Left colon (tissue), 2 donors: ENCODE measurements around the gene PPFIA2. TPM values are rescaled to one million over a fixed set of nuclear protein-coding genes. Genes with fewer than 3 reads are reported as not detected.

Experiments
- ATAC-seq: fragments of 200-7000 bp; cut with Tn5 transposase; one replicate; pipeline ENCODE4 v1.9.1; 2020; ENCODE audit warnings: mild to moderate bottlenecking, moderate library complexity
- DNase-seq, 2 donors: peaks; one replicate each; pipeline ENCODE4 v3.0.0-alpha.2; 2020
- intact Hi-C, 2 donors: fragments of 100-400 bp; cut with DNase I in 1 of 2; cut with micrococcal nuclease in 1 of 2; formaldehyde crosslinking; loops; one replicate each; pipeline versions ENCODE4 v1.11.2 to v1.14.0; 2022; cut with DNase I, micrococcal nuclease
- long read RNA-seq: library from polyadenylated mRNA; unstranded; transcript quantifications from one replicate; pipeline ENCODE4 v2.0.0, GENCODE V29; 2021
- total RNA-seq, 2 donors: library from RNA; stranded (reverse); fragmentation: NEBNext Ultra II Directional; extraction: Animal tissue kit (Norgen Biotek cat#: 25700); gene quantifications; one replicate each; pipeline ENCODE4 v1.2.1, GENCODE V29; 2021
- donor health status: DM: no; HTN: no; CAD: no.
- donor health status: DM: yes; HTN: yes; CAD: no.

Gene PPFIA2
- 1 to 10 TPM; 1.1 to 2.2 TPM for total RNA-seq
- long read RNA-seq, result 0 reads

GRCh38 chr12:81759190-81760051 lies at the start of gene PPFIA2:
TSS of gene PPFIA2 (minus strand) at chr12:81759350.
- intact Hi-C loops, result no loop called here
- DNase-seq, result peak; percentile 4 to 30
- ATAC-seq, result no peak

- intact Hi-C loops, result no loop called here
- no peak for DNase-seq
- no peak for ATAC-seq
Observed at GRCh38 chr12:81800298-81801148, 41.4 kb upstream of the PPFIA2 start.

- ATAC-seq, result no peak
- intact Hi-C loops, result no loop called here
Observed at GRCh38 chr12:81798294-81798693, 39.1 kb upstream of the PPFIA2 start.

GRCh38 chr12:81797100-81797499 lies 38.0 kb upstream of the PPFIA2 start:
- intact Hi-C loops, result no loop called here
- DNase-seq (no peak), ATAC-seq (no peak)

More at GRCh38 chr12:81798294-81798693, 39.1 kb upstream of the PPFIA2 start:
- no peak for DNase-seq

GRCh38 chr12:81792666-81793065 lies 33.5 kb upstream of the PPFIA2 start:
- ATAC-seq (no peak), DNase-seq (no peak)
- intact Hi-C loops, result no loop called here

DNA sequence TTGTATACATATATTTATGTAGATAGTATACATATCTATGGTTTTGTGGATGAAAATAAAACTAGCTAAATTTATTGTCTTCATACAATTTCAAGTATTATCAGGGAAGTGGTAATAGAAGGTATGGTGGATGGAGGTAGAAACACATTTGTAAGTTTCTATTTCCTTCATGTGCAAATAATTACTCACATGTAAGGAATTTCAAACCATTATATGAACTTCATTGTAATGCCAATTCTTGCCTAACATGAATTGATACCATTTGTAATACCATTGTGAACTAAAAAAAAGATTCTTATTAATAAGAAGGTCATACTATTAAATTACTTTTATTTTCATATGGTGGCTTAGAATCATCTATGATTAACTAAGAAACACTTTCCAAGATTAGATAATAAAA lies 20.1 kb upstream of the PPFIA2 start:
- intact Hi-C loops, result no loop called here
- no peak for ATAC-seq

GRCh38 chr12:81778719-81779118 lies 19.6 kb upstream of the PPFIA2 start:
- ATAC-seq (no peak), DNase-seq (no peak)
- intact Hi-C loops, result no loop called here

More for the DNA sequence above, 20.1 kb upstream of the PPFIA2 start:
- DNase-seq, result no peak

DNA sequence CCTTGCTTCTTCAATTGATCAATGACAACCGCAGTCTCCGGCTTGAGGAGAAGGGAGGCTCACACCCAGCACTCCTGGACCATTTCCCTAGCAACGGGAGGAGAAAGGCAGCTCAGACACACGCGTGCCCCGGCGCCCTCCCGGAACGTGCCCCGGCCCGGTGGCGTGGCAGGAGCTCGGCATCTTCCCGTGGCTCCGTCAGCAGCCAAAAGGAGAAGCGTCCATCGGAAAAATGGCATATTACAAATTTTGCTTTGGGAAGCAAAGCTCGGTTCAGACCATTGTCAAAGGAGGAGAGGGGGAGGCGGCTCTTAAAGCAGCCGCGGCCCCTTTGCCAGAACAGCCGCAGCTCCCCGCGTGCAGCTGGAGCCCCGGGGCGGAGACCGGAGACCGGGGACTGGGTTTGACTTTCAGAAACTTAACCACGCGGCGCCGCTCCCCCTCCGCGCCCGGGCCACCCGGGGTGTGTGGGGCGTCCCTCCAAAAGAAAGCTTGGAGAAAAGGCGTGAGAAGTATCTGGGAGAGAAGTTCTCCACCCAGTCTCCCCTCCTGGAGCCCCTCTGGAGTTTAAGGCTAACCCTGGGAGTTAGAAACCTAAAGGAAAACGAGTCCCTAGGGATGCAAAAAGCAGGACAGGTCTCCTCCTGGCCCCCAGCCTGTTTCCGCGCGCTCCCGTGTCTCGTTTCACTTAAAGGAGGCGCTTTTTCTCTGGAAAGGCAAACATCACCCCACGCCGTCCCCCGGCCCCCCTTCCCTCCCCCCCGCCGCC lies 545 bp downstream of the PPFIA2 start:
- ATAC-seq (no peak), DNase-seq (peak in 1 of 2 donors; percentile 3)
- intact Hi-C loops, result no loop called here

GRCh38 chr12:81757731-81758365 lies 1.3 kb downstream of the PPFIA2 start:
- no peak for DNase-seq
- intact Hi-C loops, result no loop called here
- no peak for ATAC-seq

GRCh38 chr12:81729781-81730180 lies 29.4 kb downstream of the PPFIA2 start:
- DNase-seq (no peak), ATAC-seq (no peak)
- intact Hi-C loops, result no loop called here

- ATAC-seq (no peak), DNase-seq (no peak)
- intact Hi-C loops, result no loop called here
Observed at GRCh38 chr12:81727391-81727790, 31.8 kb downstream of the PPFIA2 start.

GRCh38 chr12:81726634-81727033 lies 32.5 kb downstream of the PPFIA2 start:
- DNase-seq (no peak), ATAC-seq (no peak)

DNA sequence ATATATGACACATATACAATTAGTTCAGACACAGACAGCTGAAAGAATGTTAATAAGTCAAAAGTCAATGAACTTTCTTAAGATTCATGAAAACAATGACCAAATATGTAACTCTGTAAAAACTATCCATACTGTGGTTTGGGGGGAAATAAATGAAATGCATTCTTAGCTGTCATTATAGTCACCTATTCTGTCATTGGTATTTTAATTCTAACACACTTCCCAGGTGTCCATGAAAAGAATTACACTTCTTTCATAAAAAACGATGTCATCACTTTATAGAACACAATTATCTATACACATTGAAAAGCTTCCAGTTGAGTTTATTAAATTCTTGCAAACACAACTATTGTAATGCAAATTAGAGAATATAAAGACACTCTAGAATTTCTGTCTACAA lies 35.8 kb downstream of the PPFIA2 start:
- ATAC-seq (no peak), DNase-seq (no peak)
- intact Hi-C loops, result no loop called here

More at GRCh38 chr12:81726634-81727033, 32.5 kb downstream of the PPFIA2 start:
- intact Hi-C loops, result no loop called here

- intact Hi-C loops, result no loop called here
- ATAC-seq, result no peak
- no peak for DNase-seq
Observed at GRCh38 chr12:81722004-81722403, 37.1 kb downstream of the PPFIA2 start.

- intact Hi-C loops, result no loop called here
- DNase-seq (no peak), ATAC-seq (no peak)
Observed at GRCh38 chr12:81718616-81719015, 40.5 kb downstream of the PPFIA2 start.

- ATAC-seq (no peak), DNase-seq (no peak)
- intact Hi-C loops, result no loop called here
Observed at GRCh38 chr12:81712536-81712935, 46.6 kb downstream of the PPFIA2 start.

DNA sequence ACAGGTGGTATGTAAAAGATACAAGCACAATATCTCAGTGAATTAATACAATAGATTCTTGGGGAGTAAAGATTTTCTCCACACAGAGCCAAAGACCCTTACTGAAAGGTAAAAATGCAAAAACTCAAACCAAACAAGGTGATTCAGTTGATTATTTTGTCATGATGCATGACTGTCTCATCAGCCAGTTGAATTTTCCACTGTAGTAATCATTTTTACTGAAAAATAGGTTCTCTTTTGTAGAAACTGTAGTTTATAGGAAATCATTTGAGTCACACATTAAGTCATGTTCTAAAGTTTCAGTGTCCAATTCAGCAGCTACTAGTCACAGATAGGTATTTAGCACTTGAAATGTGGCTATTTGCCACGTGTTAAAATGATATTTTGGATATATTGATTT lies 53.6 kb downstream of the PPFIA2 start:
- intact Hi-C loops, result no loop called here
- no peak for ATAC-seq
- no peak for DNase-seq

DNA sequence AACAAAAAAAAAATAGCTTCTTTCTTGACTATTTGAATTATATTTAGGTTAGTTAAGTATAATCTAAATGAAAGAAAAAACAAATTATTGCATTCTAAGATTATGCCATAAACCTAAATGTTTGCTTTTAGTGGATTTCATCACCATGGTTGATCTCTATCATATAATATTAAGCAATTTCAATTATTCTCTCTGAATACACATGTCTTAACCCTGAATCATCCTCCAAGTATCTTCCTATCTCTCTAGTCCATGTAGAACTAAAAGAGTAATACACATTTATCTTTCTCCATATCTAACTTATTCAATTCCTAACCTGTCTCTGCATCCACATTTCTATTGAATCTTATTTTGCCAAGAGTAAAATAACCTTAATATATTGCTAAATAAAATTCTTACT lies 59.6 kb downstream of the PPFIA2 start:
- intact Hi-C loops, result no loop called here
- ATAC-seq (no peak), DNase-seq (no peak)

DNA sequence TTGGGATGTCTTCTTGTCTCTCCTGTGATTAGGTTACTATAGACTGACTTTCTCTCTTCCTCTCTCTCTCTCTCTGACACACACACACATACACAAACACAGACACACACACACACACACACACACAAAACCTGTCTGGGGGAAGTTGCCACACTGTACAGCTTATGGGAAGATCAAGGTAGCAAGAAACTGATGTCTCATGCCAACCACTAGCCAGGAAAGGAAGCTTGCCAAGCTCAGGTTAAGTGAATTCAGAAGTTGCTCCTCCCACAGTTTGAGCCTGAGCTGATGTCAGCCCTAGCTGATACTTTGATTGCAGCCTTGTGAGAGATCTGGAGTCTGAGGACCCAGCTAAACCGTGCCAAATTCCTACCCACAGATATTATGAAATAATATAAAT lies 67.1 kb downstream of the PPFIA2 start:
- intact Hi-C loops, result no loop called here
- DNase-seq (no peak), ATAC-seq (no peak)
